HG03442 (cell line): ENCODE data around the gene MYOD1.

Source experiments
- ATAC-seq: cut with Tn5 transposase; IDR thresholded peaks from one replicate; pipeline ENCODE4 v1.9.1; 2021; ENCODE audit warnings: mild to moderate bottlenecking, moderate library complexity; ENCODE audit not compliant: unreplicated experiment

The MYOD1 gene

GRCh38 chr11:17700991-17701390 lies 18.4 kb upstream of the MYOD1 start:
- ATAC-seq = no peak

GRCh38 chr11:17702876-17703275 lies 16.5 kb upstream of the MYOD1 start:
- no peak for ATAC-seq

GRCh38 chr11:17703951-17704350 lies 15.4 kb upstream of the MYOD1 start:
- ATAC-seq = peak; percentile 58

GRCh38 chr11:17707830-17708229 lies 11.5 kb upstream of the MYOD1 start:
- ATAC-seq = no peak

GRCh38 chr11:17711836-17712235 lies 7.5 kb upstream of the MYOD1 start:
- no peak for ATAC-seq

- ATAC-seq = no peak
Measured at GRCh38 chr11:17713851-17714250, 5.5 kb upstream of the MYOD1 start.

- ATAC-seq = no peak
Measured at GRCh38 chr11:17714356-17714854, 5.0 kb upstream of the MYOD1 start.

GRCh38 chr11:17714870-17715269 lies 4.5 kb upstream of the MYOD1 start:
- no peak for ATAC-seq

- ATAC-seq = no peak
Measured at GRCh38 chr11:17716807-17717206, 2.6 kb upstream of the MYOD1 start.

GRCh38 chr11:17718015-17718414 lies 1.4 kb upstream of the MYOD1 start:
- no peak for ATAC-seq

GRCh38 chr11:17718510-17718962 lies 835 bp upstream of the MYOD1 start:
- ATAC-seq = no peak

GRCh38 chr11:17719938-17720795 lies 796 bp downstream of the MYOD1 start:
- ATAC-seq = no peak

- no peak for ATAC-seq
Measured at GRCh38 chr11:17720796-17721171, 1.4 kb downstream of the MYOD1 start.

- ATAC-seq = no peak
Measured at GRCh38 chr11:17721242-17721999, 2.0 kb downstream of the MYOD1 start.

- ATAC-seq = no peak
Measured at GRCh38 chr11:17722000-17722643, 2.8 kb downstream of the MYOD1 start.

- no peak for ATAC-seq
Measured at GRCh38 chr11:17724020-17724908, 4.9 kb downstream of the MYOD1 start.

- no peak for ATAC-seq
Measured at GRCh38 chr11:17725174-17725573, 5.8 kb downstream of the MYOD1 start.

- no peak for ATAC-seq
Measured at GRCh38 chr11:17730137-17730536, 10.8 kb downstream of the MYOD1 start.

- ATAC-seq = peak; percentile 82
Measured at GRCh38 chr11:17730608-17731462, 11.5 kb downstream of the MYOD1 start.
